Fibroblast of pulmonary artery (primary cell): Measurements from ENCODE around the gene DGLUCY.

ENCODE experiments used
- DNase-seq: peaks from one replicate; pipeline ENCODE4 v3.0.0-alpha.2; 2010; ENCODE audit warnings: low read depth
- H3K4me3 ChIP-seq: replicated peaks from 2 replicates; pipeline ENCODE4 v1.5.1; 2011; ENCODE audit warnings: low read depth, mild to moderate bottlenecking, control low read depth, low read length, moderate library complexity
- CTCF ChIP-seq: IDR thresholded peaks from 2 replicates; pipeline ENCODE4 v1.5.1; 2011; ENCODE audit warnings: mild to moderate bottlenecking, control low read depth, low read length, inconsistent platforms; ENCODE audit errors: missing control alignments

DGLUCY gene

GRCh38 chr14:91232603-91233002, 118.7 kb downstream of the DGLUCY start:
- TF ChIP-seq CTCF = no peak
- H3K4me3 ChIP-seq = no peak overlapping the region
- no peak for DNase-seq

- no peak overlapping the region for H3K4me3 ChIP-seq
- no peak for TF ChIP-seq CTCF
Observed at GRCh38 chr14:91233936-91234790, 120.3 kb downstream of the DGLUCY start.

GRCh38 chr14:91234791-91235114, 120.9 kb downstream of the DGLUCY start:
- no peak overlapping the region for H3K4me3 ChIP-seq
- no peak for DNase-seq
- TF ChIP-seq CTCF = no peak

More at GRCh38 chr14:91233936-91234790, 120.3 kb downstream of the DGLUCY start:
- no peak for DNase-seq

GRCh38 chr14:91235841-91236240, 122.0 kb downstream of the DGLUCY start:
- DNase-seq = no peak
- no peak overlapping the region for H3K4me3 ChIP-seq
- TF ChIP-seq CTCF = no peak

- no peak overlapping the region for H3K4me3 ChIP-seq
- TF ChIP-seq CTCF = no peak
- peak; percentile 44 for DNase-seq
Observed at GRCh38 chr14:91237219-91237618, 123.3 kb downstream of the DGLUCY start.

- DNase-seq = no peak
- TF ChIP-seq CTCF = no peak
- no peak overlapping the region for H3K4me3 ChIP-seq
Observed at GRCh38 chr14:91238085-91238484, 124.2 kb downstream of the DGLUCY start.

GRCh38 chr14:91238661-91239060, 124.8 kb downstream of the DGLUCY start:
- DNase-seq = no peak
- TF ChIP-seq CTCF = no peak
- H3K4me3 ChIP-seq = no peak overlapping the region
